Measurements from ENCODE around the gene SLC35G3. TPM values are rescaled to one million over a fixed set of nuclear protein-coding genes. Genes with fewer than 3 reads are reported as not detected.
"Not testable (repeated sequence)": the region's sequence is repeated elsewhere in the genome, so short reads cannot be mapped to it uniquely, and the experiment has no call there.

The SLC35G3 gene
- polyA plus RNA-seq (2011; rRNA removed) (not detected in 2 replicates), polyA plus RNA-seq (2017; fragmentation: RNase III; extraction: RNeasy Plus Mini Kit Qiagen cat#74134 plus additional on column Dnase treatment) (not detected in 3 replicates), polyA minus RNA-seq (2011; rRNA and poly(A)+ RNA removed) (not detected in 2 replicates)
- polyA plus RNA-seq (2012; cell fraction: cytosol; rRNA removed), result not detected in 2 replicates
- polyA plus RNA-seq (2012; cell fraction: nucleus; rRNA removed), result not detected in 2 replicates

DNA sequence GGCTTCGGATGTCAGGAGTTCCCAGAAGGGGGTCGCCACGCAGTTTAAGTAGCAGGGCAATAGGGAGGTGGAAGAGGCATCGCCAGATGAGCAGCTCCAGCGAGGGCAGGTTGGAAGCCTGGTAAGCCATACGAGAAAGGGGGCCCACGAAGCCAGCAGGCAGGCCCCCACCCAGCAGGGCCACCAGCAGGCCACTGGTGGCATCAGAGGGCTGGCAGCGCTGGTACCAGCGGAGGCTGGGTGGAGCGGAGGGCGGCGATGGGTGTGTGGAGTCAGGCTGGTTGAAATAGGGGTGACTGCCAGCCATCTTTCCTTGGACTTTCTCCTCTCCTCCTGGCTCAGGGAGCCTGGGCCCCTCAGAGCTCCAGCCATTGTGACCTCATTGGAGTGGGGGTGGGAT is at the start of gene SLC35G3:
Gene SLC35G3, minus strand, starts transcription at position 393 of the 400 bp plus-strand sequence. Its CDS starts 86 bp downstream, at position 307.
- H3K9me3 ChIP-seq; CTCF ChIA-PET; H3K27ac ChIP-seq; H3K4me3 ChIP-seq; DNase-seq (ENCODE audit: low read depth in 1 of 2, low spot score in 1 of 2); H3K4me1 ChIP-seq; POLR2A ChIA-PET; H3K4me2 ChIP-seq; FAIRE-seq; ATAC-seq: not testable (repeated sequence)
- 72% methylated on average over 12 of the region's 12 CpGs for WGBS (ENCODE audit: missing lambda C conversion rate)

DNA sequence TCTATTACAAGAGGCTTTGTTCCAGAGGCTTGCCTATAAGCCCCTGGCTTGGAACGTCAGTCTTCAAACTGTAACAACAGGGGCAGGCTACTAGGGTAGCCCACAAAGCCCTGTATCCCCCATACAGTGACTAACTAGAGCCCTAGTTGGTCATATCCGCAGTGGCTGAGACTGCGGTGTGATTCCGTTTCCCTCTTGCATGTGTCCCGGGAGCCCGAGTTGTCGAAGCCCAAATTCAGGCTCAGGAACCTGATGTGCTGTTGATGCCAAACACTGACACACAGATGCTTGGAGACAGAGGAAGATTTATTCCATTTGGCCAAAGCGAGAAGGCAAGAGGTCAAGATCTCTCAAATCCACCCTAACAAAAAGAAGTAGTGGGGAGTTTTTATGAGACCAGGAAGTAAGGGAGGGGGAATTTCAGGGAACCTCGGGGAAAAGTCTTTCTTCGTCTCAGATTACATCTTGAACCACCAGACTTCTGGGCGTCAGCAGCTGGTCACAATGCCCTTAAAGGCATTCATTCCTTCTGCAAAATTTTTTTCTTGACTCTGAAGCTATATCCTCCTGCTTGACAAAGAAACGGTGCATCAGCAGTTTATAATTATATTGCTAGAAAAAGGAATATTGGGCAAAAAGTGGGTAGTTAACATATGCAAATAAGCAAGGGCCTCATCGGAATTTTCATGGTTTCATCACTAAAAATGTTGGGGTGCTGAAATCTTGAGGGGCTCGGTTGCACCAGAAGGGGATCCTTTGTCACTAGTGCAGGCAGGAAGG is 49.6 kb upstream of the SLC35G3 start:
- H3K9me3 ChIP-seq, result no peaks in the 10 kb centered on the region
- H3K27ac ChIP-seq, result peak overlapping the region; percentile 88
- peak overlapping the region; percentile 96 for H3K4me2 ChIP-seq
- WGBS (ENCODE audit: missing lambda C conversion rate), result 5% methylated on average over 14 of the region's 14 CpGs
- ChIA-PET CTCF (interaction anchor here (1.7 kb wide), 1 partner anchor 68 kb away, joined by 4 read pairs; no protein-coding TSS in a partner anchor), POLR2A (interaction anchor here (1.3 to 3.4 kb wide), 6 partner anchors 8 to 190 kb away, joined by 4 to 65 read pairs (median 9); partner anchors contain the start of gene SLFN11)
- TF ChIP-seq NFE2L2 (conservative IDR thresholded peaks at IDR 0.05; ENCODE audit: low read length) (no peak), CBX2 (IDR thresholded peaks at IDR 0.05; ENCODE audit: borderline replicate concordance, low read depth) (no peak), ZNF302 (CRISPR knock-in tag; IDR thresholded peaks at IDR 0.05) (no peak), ZSCAN20 (CRISPR knock-in tag; IDR thresholded peaks at IDR 0.05) (no peak), RARB (CRISPR knock-in tag; IDR thresholded peaks at IDR 0.05) (no peak), SMC3 (IDR thresholded peaks at IDR 0.05) (no peak), KDM5A (IDR thresholded peaks at IDR 0.05) (no peak), RNF2 (IDR thresholded peaks at IDR 0.05; ENCODE audit: borderline replicate concordance, low read depth) (no peak), HOXB5 (CRISPR knock-in tag; IDR thresholded peaks at IDR 0.05) (no peak), MAFK (IDR thresholded peaks at IDR 0.05; ENCODE audit: partially characterized antibody) (peak; percentile 68), CHD2 (IDR thresholded peaks at IDR 0.05; ENCODE audit: low read length, partially characterized antibody) (no peak), TP53 (CRISPR knock-in tag; IDR thresholded peaks at IDR 0.05) (no peak), HDAC2 (IDR thresholded peaks at IDR 0.05) (no peak), NPAS2 (CRISPR knock-in tag; IDR thresholded peaks at IDR 0.05; ENCODE audit: borderline replicate concordance) (no peak), POLR2AphosphoS2 (conservative IDR thresholded peaks at IDR 0.05; ENCODE audit: low read length) (no peak), ZFP36 (IDR thresholded peaks at IDR 0.05; ENCODE audit: borderline replicate concordance, partially characterized antibody) (no peak), SREBF2 (IDR thresholded peaks at IDR 0.05) (no peak), JUNB (IDR thresholded peaks at IDR 0.05) (no peak), EHMT2 (IDR thresholded peaks at IDR 0.05; ENCODE audit: low read depth) (no peak), JUN (IDR thresholded peaks at IDR 0.05) (no peak), BHLHE40 (IDR thresholded peaks at IDR 0.05; ENCODE audit: low read depth, low read length) (0 out of 2 replicates have a peak, but pooled peaks have one; percentile 13), RCOR1 (IDR thresholded peaks at IDR 0.05; ENCODE audit: low read depth, low read length) (no peak)
- TF ChIP-seq, protein P1, sequence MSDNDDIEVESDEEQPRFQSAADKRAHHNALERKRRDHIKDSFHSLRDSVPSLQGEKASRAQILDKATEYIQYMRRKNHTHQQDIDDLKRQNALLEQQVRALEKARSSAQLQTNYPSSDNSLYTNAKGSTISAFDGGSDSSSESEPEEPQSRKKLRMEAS (IDR thresholded peaks at IDR 0.05), result peak; percentile 75
- TF ChIP-seq, protein P2, sequence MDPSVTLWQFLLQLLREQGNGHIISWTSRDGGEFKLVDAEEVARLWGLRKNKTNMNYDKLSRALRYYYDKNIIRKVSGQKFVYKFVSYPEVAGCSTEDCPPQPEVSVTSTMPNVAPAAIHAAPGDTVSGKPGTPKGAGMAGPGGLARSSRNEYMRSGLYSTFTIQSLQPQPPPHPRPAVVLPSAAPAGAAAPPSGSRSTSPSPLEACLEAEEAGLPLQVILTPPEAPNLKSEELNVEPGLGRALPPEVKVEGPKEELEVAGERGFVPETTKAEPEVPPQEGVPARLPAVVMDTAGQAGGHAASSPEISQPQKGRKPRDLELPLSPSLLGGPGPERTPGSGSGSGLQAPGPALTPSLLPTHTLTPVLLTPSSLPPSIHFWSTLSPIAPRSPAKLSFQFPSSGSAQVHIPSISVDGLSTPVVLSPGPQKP (IDR thresholded peaks at IDR 0.05; ENCODE audit: low read depth, low read length), result no peak
- TF ChIP-seq, protein P3, sequence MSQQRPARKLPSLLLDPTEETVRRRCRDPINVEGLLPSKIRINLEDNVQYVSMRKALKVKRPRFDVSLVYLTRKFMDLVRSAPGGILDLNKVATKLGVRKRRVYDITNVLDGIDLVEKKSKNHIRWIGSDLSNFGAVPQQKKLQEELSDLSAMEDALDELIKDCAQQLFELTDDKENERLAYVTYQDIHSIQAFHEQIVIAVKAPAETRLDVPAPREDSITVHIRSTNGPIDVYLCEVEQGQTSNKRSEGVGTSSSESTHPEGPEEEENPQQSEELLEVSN (IDR thresholded peaks at IDR 0.05; ENCODE audit: borderline replicate concordance, low read depth), result 0 out of 2 replicates have a peak, but pooled peaks have one; percentile 64
- TF ChIP-seq, protein P4, sequence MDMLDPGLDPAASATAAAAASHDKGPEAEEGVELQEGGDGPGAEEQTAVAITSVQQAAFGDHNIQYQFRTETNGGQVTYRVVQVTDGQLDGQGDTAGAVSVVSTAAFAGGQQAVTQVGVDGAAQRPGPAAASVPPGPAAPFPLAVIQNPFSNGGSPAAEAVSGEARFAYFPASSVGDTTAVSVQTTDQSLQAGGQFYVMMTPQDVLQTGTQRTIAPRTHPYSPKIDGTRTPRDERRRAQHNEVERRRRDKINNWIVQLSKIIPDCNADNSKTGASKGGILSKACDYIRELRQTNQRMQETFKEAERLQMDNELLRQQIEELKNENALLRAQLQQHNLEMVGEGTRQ (IDR thresholded peaks at IDR 0.05), result no peak
- DNase-seq (ENCODE audit: low read depth in 1 of 2, low spot score in 1 of 2) (peak; percentile 40 to 41), ATAC-seq (peak; percentile 8 to 51; a peak in 4 of 6 replicates), FAIRE-seq (peak; percentile 49)
- peak overlapping the region; percentile 82 for H3K4me3 ChIP-seq
- H3K4me1 ChIP-seq, result peaks cover 40% of the 10 kb centered on the region
